OCI-M2 (cell line): Measurements from ENCODE around the gene ASPSCR1.

Experiments used
- DNase-seq: peaks from one replicate; lab custom pipeline; 2025; ENCODE audit not compliant: unreplicated experiment; lab: John Stamatoyannopoulos, UW

Gene ASPSCR1, protein sequence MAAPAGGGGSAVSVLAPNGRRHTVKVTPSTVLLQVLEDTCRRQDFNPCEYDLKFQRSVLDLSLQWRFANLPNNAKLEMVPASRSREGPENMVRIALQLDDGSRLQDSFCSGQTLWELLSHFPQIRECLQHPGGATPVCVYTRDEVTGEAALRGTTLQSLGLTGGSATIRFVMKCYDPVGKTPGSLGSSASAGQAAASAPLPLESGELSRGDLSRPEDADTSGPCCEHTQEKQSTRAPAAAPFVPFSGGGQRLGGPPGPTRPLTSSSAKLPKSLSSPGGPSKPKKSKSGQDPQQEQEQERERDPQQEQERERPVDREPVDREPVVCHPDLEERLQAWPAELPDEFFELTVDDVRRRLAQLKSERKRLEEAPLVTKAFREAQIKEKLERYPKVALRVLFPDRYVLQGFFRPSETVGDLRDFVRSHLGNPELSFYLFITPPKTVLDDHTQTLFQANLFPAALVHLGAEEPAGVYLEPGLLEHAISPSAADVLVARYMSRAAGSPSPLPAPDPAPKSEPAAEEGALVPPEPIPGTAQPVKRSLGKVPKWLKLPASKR

DNA sequence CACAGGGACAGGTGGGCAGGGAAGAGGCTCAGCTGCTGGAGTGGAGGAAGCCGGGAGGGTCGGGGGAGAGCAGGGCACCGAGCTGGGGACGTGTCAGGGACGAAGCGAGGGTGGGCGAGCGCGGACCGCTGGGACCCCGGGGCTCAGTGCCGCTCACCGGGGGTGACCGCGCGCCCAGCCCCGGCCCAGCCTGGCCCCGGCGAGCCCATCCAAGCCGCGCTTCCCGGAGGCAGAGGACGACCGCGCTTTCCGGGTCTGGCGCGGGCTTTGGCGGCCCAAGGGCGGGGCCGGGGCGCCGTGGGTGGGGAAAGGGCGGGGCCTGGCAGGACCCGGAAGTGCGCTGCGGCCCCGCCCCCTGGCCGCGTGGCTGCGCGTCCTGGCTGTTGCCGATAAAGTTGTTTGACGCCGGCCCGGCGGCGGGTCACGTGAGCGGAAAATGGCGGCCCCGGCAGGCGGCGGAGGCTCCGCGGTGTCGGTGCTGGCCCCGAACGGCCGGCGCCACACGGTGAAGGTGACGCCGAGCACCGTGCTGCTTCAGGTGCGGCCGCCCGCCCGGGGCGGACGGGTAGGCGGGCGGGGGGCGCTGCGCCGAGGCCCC lies at the start of gene ASPSCR1:
Gene ASPSCR1 (plus strand): TSS at position 419 of the 598 bp plus-strand sequence. CDS start 18 bp downstream, at position 437.
- DNase-seq, result peak; percentile 41

- DNase-seq, result peak; percentile 58
Measured at GRCh38 chr17:81927653-81928543, 49.5 kb upstream of the ASPSCR1 start, which contains the start of gene MAFG. TSS of gene MAFG (minus strand) at chr17:81927735. CDS start at chr17:81923185, 4,550 bp downstream.

DNA sequence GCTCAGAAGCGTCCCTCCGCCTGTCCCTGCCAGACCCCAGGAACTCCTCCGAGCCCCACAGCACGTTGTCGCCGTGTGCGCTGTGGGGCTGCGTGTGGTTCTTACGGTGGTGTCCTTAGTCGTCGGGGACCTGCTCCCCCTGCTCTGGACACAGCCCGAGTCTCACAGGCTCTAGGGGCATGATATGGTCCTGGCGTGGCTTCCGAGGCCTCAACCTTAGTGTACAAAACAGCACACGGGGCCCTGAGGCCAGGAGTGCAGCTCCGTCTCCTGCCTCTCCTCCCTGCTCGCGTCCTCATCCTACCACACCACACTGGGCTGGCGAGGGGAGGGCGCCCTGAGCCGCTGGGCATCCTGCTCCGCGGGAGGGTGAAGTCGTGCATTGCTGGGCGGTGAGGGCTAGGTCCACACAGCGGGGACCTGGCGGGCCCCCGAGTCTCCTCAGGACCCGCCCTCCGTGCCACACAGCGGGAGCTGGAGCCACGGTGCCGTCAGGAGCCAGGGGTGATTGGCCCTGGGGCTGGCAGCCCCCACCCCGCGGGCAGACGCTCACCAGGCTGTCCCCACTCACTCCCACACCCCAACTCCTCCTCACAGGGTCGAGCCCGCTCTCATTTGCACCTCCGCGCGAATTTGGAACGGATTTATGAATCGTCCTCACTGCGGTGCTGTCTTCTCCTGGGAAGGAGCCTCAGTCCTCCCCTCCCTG lies 48.7 kb upstream of the ASPSCR1 start:
- no peak for DNase-seq

- DNase-seq, result no peak
Measured at GRCh38 chr17:81929253-81930141, 47.9 kb upstream of the ASPSCR1 start.

DNA sequence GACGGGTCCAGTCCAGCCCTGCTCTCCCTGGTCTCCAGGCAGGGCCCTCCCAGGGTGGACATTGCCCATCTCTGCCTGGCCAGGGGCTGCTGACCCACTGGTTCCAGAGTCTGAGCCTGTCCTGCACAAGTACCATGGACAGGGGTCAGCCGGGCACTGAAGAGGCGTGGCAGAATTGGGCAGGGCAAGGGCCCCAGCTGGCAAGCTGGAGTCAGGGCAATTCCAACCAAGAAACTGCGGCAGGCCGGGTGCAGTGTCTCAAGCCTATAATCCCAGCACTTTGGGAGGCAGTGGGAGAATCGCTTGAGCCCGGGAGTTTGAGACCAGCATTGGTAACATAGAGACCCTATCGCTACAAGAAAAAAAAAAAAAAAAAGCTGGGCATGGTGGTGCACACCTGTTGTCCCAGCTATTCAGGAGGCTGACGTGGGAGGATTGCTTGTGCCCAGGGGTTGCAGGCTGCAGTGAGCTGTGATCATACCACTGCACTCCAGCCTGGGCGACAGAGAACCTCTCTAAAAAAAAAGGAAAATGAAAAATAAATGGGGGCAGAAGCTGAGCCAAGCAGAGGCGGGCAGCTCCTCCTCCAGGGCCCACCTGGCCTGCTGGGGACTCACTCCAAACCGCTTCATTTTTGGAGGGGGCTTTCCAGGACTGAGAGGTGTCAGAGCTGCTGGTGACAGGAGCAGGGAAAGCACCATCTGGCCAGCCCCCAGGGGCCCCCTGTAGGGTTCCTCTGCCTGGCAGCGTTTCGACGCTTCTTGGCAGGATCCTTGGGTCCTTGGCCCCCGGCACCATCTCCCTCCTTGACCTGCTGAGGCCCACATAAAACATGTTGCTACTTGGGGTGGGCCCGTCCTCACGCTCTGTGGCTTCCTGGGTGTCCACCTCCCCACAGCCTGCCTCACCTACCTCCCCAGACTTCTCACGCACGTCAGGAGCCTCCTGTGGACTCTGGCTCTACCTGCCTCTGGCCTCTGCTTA lies 47.0 kb upstream of the ASPSCR1 start:
- no peak for DNase-seq

DNA sequence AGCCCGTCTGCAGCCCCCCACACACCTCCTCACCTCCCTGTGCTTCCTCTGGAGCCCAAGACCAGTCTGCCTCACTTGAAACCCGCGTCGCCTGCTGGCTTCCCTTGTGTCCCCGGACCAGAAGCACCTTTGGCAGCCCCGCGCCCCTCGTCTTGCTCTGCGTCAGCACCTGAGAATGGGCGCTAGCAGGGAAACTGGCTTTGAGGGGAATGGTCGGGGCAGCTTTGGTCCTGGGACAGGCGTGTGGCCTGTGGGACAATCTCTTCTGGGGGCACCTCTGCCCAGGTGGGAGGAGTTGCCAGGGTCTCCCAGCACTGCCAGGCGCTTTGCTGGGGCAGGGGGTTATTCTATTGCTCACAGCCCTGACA lies 46.3 kb upstream of the ASPSCR1 start:
- DNase-seq, result no peak

DNA sequence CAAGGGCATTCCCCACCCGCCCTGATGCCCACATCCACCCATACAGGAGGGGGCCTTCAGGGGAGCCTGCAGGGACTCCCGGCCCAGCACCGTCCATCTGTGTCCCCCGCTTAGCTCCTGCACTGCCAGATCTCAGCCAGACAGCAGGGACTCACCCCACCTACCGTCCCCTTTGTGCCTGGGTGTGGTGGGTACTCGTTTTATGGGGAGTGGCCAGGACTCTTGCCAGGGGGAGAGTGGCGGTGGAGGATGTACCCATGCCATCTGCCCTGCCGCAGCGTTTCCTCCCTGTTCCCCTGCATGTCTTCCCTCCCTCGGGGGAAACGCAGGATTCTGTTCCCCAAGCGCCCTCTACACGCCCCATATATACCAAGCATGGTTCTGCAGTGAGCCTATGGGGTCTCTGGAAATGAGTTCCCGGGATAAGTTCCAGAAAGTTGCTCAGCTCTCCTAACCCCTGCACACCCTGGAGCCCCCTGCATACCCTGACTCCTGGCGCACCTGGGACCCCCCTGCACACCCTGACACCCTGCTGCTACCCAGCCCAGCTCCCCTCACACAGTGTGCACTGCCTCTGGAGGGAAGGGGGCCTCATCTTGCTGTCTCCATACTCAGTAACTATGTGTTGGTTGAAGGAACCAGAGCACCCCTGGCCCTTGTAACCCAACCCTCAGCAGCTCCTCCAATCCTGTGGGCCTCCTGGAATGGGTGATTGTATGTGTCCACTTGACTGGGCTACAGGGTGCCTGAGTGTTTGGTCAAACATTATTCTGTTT lies 45.7 kb upstream of the ASPSCR1 start:
- no peak for DNase-seq

GRCh38 chr17:81932333-81932983 lies 45.0 kb upstream of the ASPSCR1 start:
- DNase-seq, result no peak

GRCh38 chr17:81933178-81933699 lies 44.2 kb upstream of the ASPSCR1 start:
- DNase-seq, result no peak

DNA sequence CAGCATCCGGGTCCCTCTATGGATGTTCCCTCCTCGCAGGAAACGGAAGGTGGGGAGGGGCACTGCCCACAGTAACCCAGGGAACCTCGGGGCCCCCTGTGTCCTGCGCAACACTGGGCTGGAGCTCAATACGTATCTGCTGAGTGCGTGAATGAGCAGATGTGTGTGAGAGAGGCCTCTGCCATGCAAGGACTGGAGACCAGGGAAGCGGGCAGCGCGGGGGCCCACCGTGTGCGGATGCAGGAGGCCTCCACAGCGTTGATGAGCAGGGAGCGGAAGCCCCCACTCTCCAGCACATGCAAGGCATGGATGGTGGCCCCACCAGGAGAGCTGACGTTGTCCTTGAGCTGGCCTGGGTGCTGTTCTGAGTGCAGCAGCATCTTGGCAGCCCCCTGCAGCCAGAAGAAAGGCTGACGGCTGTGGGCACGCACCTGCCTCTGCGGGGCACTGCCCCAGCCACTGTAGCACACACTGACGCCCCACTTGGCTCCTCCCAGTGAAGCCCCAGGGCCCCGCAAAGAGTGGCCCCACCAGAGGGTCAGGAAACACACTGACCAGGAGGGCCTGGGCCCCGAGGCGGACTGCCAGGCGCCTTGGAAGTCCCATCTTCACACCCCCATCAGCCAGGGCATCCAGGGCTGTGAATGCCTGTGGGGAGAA lies 43.2 kb upstream of the ASPSCR1 start:
- no peak for DNase-seq

DNA sequence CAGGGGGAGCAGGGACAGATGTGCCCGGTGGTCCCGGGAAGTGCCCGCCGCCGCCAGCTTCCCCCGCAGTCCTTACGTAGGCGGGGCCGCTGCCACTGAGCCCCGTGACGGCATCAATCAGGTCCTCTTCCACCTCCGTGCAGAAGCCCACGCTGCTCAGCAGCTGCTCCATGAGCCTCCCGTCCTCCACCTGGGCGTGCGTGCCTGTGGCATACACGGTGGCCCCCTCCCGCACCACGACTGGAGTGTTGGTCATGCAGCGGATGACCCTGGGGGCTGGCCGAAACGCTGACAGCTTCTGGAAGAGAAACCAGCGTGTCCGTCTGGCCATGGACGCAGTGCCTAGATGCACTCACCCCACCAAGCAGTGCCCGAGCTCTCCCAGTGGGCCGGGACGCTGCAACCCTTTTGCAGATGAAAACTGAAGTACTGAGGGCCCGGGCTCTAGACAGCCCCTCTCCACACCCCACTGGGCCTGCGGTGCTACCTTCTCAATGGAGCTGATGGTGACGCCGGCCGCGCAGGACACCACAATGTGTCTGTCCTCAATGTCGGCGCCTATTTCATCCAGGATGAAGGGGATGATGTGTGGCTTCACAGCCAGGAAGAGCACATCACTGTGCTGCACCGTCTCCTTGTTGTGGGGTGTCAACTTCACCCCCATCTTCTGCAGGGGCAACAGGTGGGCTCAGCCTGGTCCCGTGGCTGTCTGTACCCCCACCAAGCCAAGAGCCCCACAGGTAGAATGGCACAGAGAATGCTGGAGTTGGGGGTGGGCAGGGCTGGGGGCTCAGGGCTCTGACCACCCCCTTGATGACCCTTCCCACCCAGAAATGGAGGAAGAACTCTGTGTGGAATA lies 42.4 kb upstream of the ASPSCR1 start:
- DNase-seq, result no peak

DNA sequence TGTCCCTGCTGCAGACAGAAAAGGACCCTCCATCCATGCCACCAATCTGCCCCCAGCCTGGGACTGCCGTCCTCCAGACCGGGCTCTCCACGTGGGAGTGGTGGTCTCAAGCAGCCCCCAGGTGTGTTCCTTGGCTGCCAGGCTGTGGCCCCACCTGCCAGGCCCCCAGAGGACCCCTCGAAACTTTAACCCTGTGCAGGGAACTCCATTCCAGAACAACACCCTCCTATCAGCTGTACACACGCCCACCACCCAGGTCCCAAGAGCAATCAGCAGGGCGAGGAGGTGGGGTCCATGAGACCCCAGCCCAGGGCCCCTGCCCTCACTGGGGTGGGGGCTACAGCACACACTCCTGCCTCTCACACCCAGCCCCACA lies 41.7 kb upstream of the ASPSCR1 start:
- DNase-seq, result no peak

- DNase-seq, result no peak
Measured at GRCh38 chr17:81939218-81939617, 38.2 kb upstream of the ASPSCR1 start.

GRCh38 chr17:81939881-81940385 lies 37.5 kb upstream of the ASPSCR1 start:
- DNase-seq, result no peak
